ENCODE results near the gene LRMDA.

The LRMDA gene

DNA sequence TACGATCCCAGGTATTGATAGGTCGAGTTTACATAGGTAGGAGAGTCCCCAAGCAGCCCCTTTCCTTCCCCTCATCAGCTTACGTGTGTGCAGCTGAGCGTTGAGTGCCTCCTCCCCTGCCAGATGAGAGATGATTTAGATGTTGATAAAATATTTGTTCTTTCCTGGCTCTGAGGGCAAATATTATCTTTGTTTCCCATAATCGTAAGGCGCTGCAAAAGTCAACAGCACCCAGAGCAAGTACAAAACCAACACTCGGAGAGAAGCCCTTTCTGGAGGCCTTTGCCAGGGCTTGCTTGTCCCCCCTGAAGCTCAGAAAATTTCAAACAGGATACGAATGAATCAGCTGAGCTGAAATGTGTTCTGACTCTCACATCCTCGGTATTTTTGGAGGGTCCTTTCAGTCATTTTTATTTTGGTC, 683.2 kb downstream of the LRMDA start:
- H2BK12ac ChIP-seq (ENCODE audit: low read length in 2 of 2) = peak overlapping the region; percentile 29 to 72
- no peak overlapping the region for H2AFZ ChIP-seq (ENCODE audit: low read depth, low read length)
- no peak overlapping the region for H3K18ac ChIP-seq (ENCODE audit: low read depth in 1 of 2, low read length in 2 of 2)
- no peak overlapping the region for H4K8ac ChIP-seq (ENCODE audit: low read length)
- H3K4me2 ChIP-seq (ENCODE audit: low read length, poor library complexity, severe bottlenecking) = no peak overlapping the region
- no peak overlapping the region for H3K14ac ChIP-seq (ENCODE audit: low read length in 2 of 2)
- H2BK120ac ChIP-seq (ENCODE audit: low read depth, low read length) = no peak overlapping the region
- WGBS = 80% methylated on average over 9 of the region's 9 CpGs
- H4K91ac ChIP-seq (ENCODE audit: low read length) = no peak overlapping the region
- H3K4me3 ChIP-seq (ENCODE audit: insufficient read depth in 1 of 2, low read depth in 1 of 2, low read length in 2 of 2) = no peak overlapping the region
- no peaks in the 10 kb centered on the region for H3K27me3 ChIP-seq (ENCODE audit: control insufficient read depth in 1 of 2, insufficient read depth in 1 of 2, low read length in 2 of 2)
- H2AK5ac ChIP-seq (ENCODE audit: low read length, severe bottlenecking) = no peak overlapping the region
- H3K36me3 ChIP-seq (ENCODE audit: control insufficient read depth in 1 of 2, insufficient read depth in 2 of 2, low read depth in 1 of 2, low read length in 2 of 2) = no peaks in the 10 kb centered on the region
- H3K23ac ChIP-seq (ENCODE audit: low read length in 2 of 2) = no peak overlapping the region
- H3K27ac ChIP-seq (ENCODE audit: low read length, poor library complexity, severe bottlenecking) = no peak overlapping the region
- DNase-seq = no peak
- no peaks in the 10 kb centered on the region for H3K9me3 ChIP-seq (ENCODE audit: control insufficient read depth, low read length)
- peaks cover 3% of the 10 kb centered on the region for H3K4me1 ChIP-seq (ENCODE audit: control insufficient read depth, insufficient read depth, low read depth, low read length)
- no peak overlapping the region for H2BK5ac ChIP-seq (ENCODE audit: low read depth, low read length, poor library complexity, severe bottlenecking)
- no peaks in the 10 kb centered on the region for H3K79me1 ChIP-seq (replicated peaks; ENCODE audit: low read length, poor library complexity, severe bottlenecking)
- H2BK15ac ChIP-seq (ENCODE audit: low read depth, poor library complexity, severe bottlenecking) = no peak overlapping the region
- H3K9ac ChIP-seq (ENCODE audit: low read length) = no peak overlapping the region
- peak overlapping the region in 1 of 2 experiments; percentile 31 for H3K4ac ChIP-seq (ENCODE audit: low read depth in 1 of 2, low read length in 2 of 2)

- Histone ChIP-seq H3K36me3 (ENCODE audit: control insufficient read depth in 1 of 2, insufficient read depth in 2 of 2, low read depth in 1 of 2, low read length in 2 of 2) (no peaks in the 10 kb centered on the region), H2AFZ (ENCODE audit: low read depth, low read length) (no peak overlapping the region), H2BK15ac (ENCODE audit: low read depth, poor library complexity, severe bottlenecking) (no peak overlapping the region), H2BK5ac (ENCODE audit: low read depth, low read length, poor library complexity, severe bottlenecking) (no peak overlapping the region), H3K27me3 (ENCODE audit: control insufficient read depth in 1 of 2, insufficient read depth in 1 of 2, low read length in 2 of 2) (no peaks in the 10 kb centered on the region), H4K91ac (ENCODE audit: low read length) (no peak overlapping the region), H2AK5ac (ENCODE audit: low read length, severe bottlenecking) (no peak overlapping the region), H3K23ac (ENCODE audit: low read length in 2 of 2) (no peak overlapping the region), H2BK12ac (ENCODE audit: low read length in 2 of 2) (peak overlapping the region; percentile 70 to 85), H4K8ac (ENCODE audit: low read length) (no peak overlapping the region), H3K4ac (ENCODE audit: low read depth in 1 of 2, low read length in 2 of 2) (peak overlapping the region in 1 of 2 experiments; percentile 54), H3K4me3 (ENCODE audit: insufficient read depth in 1 of 2, low read depth in 1 of 2, low read length in 2 of 2) (no peak overlapping the region), H2BK120ac (ENCODE audit: low read depth, low read length) (no peak overlapping the region), H3K79me1 (replicated peaks; ENCODE audit: low read length, poor library complexity, severe bottlenecking) (no peaks in the 10 kb centered on the region), H3K9me3 (ENCODE audit: control insufficient read depth, low read length) (no peaks in the 10 kb centered on the region), H3K4me1 (ENCODE audit: control insufficient read depth, insufficient read depth, low read depth, low read length) (peaks cover 3% of the 10 kb centered on the region), H3K27ac (ENCODE audit: low read length, poor library complexity, severe bottlenecking) (no peak overlapping the region), H3K14ac (ENCODE audit: low read length in 2 of 2) (peak overlapping the region in 1 of 2 experiments; percentile 35), H3K9ac (ENCODE audit: low read length) (no peak overlapping the region), H3K4me2 (ENCODE audit: low read length, poor library complexity, severe bottlenecking) (no peak overlapping the region), H3K18ac (ENCODE audit: low read depth in 1 of 2, low read length in 2 of 2) (peak overlapping the region in 1 of 2 experiments; percentile 46)
- WGBS = 88% methylated on average over 6 of the region's 6 CpGs
- no peak for DNase-seq
Observed at GRCh38 chr10:76115131-76115470, 683.7 kb downstream of the LRMDA start.

- H3K18ac ChIP-seq (ENCODE audit: low read depth in 1 of 2, low read length in 2 of 2) = peak overlapping the region in 1 of 2 experiments; percentile 46
- peaks cover 3% of the 10 kb centered on the region for H3K4me1 ChIP-seq (ENCODE audit: control insufficient read depth, insufficient read depth, low read depth, low read length)
- no peak overlapping the region for H3K4me2 ChIP-seq (ENCODE audit: low read length, poor library complexity, severe bottlenecking)
- no peak overlapping the region for H2BK120ac ChIP-seq (ENCODE audit: low read depth, low read length)
- no peaks in the 10 kb centered on the region for H3K36me3 ChIP-seq (ENCODE audit: control insufficient read depth in 1 of 2, insufficient read depth in 2 of 2, low read depth in 1 of 2, low read length in 2 of 2)
- H2AK5ac ChIP-seq (ENCODE audit: low read length, severe bottlenecking) = no peak overlapping the region
- H2BK12ac ChIP-seq (ENCODE audit: low read length in 2 of 2) = peak overlapping the region; percentile 70 to 85
- WGBS = 73% methylated on average over 11 of the region's 11 CpGs
- no peak overlapping the region for H3K4me3 ChIP-seq (ENCODE audit: insufficient read depth in 1 of 2, low read depth in 1 of 2, low read length in 2 of 2)
- no peak overlapping the region for H3K23ac ChIP-seq (ENCODE audit: low read length in 2 of 2)
- no peak overlapping the region for H2BK5ac ChIP-seq (ENCODE audit: low read depth, low read length, poor library complexity, severe bottlenecking)
- no peak overlapping the region for H4K8ac ChIP-seq (ENCODE audit: low read length)
- H3K79me1 ChIP-seq (replicated peaks; ENCODE audit: low read length, poor library complexity, severe bottlenecking) = no peaks in the 10 kb centered on the region
- H3K4ac ChIP-seq (ENCODE audit: low read depth in 1 of 2, low read length in 2 of 2) = peak overlapping the region; percentile 54 to 73
- H3K9ac ChIP-seq (ENCODE audit: low read length) = no peak overlapping the region
- H3K27ac ChIP-seq (ENCODE audit: low read length, poor library complexity, severe bottlenecking) = no peak overlapping the region
- no peaks in the 10 kb centered on the region for H3K9me3 ChIP-seq (ENCODE audit: control insufficient read depth, low read length)
- no peaks in the 10 kb centered on the region for H3K27me3 ChIP-seq (ENCODE audit: control insufficient read depth in 1 of 2, insufficient read depth in 1 of 2, low read length in 2 of 2)
- H2AFZ ChIP-seq (ENCODE audit: low read depth, low read length) = no peak overlapping the region
- H2BK15ac ChIP-seq (ENCODE audit: low read depth, poor library complexity, severe bottlenecking) = no peak overlapping the region
- peak overlapping the region in 1 of 2 experiments; percentile 61 for H3K14ac ChIP-seq (ENCODE audit: low read length in 2 of 2)
- H4K91ac ChIP-seq (ENCODE audit: low read length) = peak overlapping the region; percentile 2
- DNase-seq = no peak
Observed at GRCh38 chr10:76115471-76116155, 684.2 kb downstream of the LRMDA start.

GRCh38 chr10:76116523-76116922, 685.1 kb downstream of the LRMDA start:
- Histone ChIP-seq H4K91ac (ENCODE audit: low read length) (no peak overlapping the region), H2AFZ (ENCODE audit: low read depth, low read length) (no peak overlapping the region), H2BK12ac (ENCODE audit: low read length in 2 of 2) (no peak overlapping the region), H2BK15ac (ENCODE audit: low read depth, poor library complexity, severe bottlenecking) (no peak overlapping the region), H3K23ac (ENCODE audit: low read length in 2 of 2) (no peak overlapping the region), H3K9me3 (ENCODE audit: control insufficient read depth, low read length) (no peaks in the 10 kb centered on the region), H3K27me3 (ENCODE audit: control insufficient read depth in 1 of 2, insufficient read depth in 1 of 2, low read length in 2 of 2) (peaks cover 0 to 4% of the 10 kb centered on the region in 2 experiments), H3K18ac (ENCODE audit: low read depth in 1 of 2, low read length in 2 of 2) (peak overlapping the region in 1 of 2 experiments; percentile 52), H3K79me1 (replicated peaks; ENCODE audit: low read length, poor library complexity, severe bottlenecking) (no peaks in the 10 kb centered on the region), H3K4me2 (ENCODE audit: low read length, poor library complexity, severe bottlenecking) (no peak overlapping the region), H3K4ac (ENCODE audit: low read depth in 1 of 2, low read length in 2 of 2) (peak overlapping the region in 1 of 2 experiments; percentile 62), H3K14ac (ENCODE audit: low read length in 2 of 2) (no peak overlapping the region), H3K27ac (ENCODE audit: low read length, poor library complexity, severe bottlenecking) (no peak overlapping the region), H3K36me3 (ENCODE audit: control insufficient read depth in 1 of 2, insufficient read depth in 2 of 2, low read depth in 1 of 2, low read length in 2 of 2) (no peaks in the 10 kb centered on the region), H3K9ac (ENCODE audit: low read length) (no peak overlapping the region), H2BK120ac (ENCODE audit: low read depth, low read length) (no peak overlapping the region), H3K4me3 (ENCODE audit: insufficient read depth in 1 of 2, low read depth in 1 of 2, low read length in 2 of 2) (no peak overlapping the region), H4K8ac (ENCODE audit: low read length) (no peak overlapping the region), H3K4me1 (ENCODE audit: control insufficient read depth, insufficient read depth, low read depth, low read length) (peaks cover 3% of the 10 kb centered on the region), H2BK5ac (ENCODE audit: low read depth, low read length, poor library complexity, severe bottlenecking) (no peak overlapping the region), H2AK5ac (ENCODE audit: low read length, severe bottlenecking) (no peak overlapping the region)
- DNase-seq = no peak
- WGBS = 94% methylated on average over 3 of the region's 3 CpGs

All from mesenchymal stem cell (in vitro differentiated cells and primary cell).